Activated T-cell treated with anti-CD3 and anti-CD28 coated beads for 1 hour (primary cell): Measurements from ENCODE around the gene ACSF3.

ENCODE experiments used
- DNase-seq: peaks from one replicate; pipeline ENCODE4 v3.0.0-alpha.2; 2020; ENCODE audit warnings: low read depth

Gene ACSF3

GRCh38 chr16:89145406-89146161 is 51.9 kb downstream of the ACSF3 start:
- no peak for DNase-seq

- DNase-seq = no peak
Measured at GRCh38 chr16:89146211-89147005, 52.8 kb downstream of the ACSF3 start.

GRCh38 chr16:89147085-89147817 is 53.6 kb downstream of the ACSF3 start:
- no peak for DNase-seq

GRCh38 chr16:89149386-89149785 is 55.7 kb downstream of the ACSF3 start:
- no peak for DNase-seq

- no peak for DNase-seq
Measured at GRCh38 chr16:89150090-89150835, 56.6 kb downstream of the ACSF3 start.

- DNase-seq = no peak
Measured at GRCh38 chr16:89150981-89151380, 57.3 kb downstream of the ACSF3 start.

- no peak for DNase-seq
Measured at GRCh38 chr16:89152831-89153700, 59.4 kb downstream of the ACSF3 start.

GRCh38 chr16:89153848-89154271 is 60.2 kb downstream of the ACSF3 start:
- no peak for DNase-seq

- DNase-seq = no peak
Measured at GRCh38 chr16:89154390-89155183, 60.9 kb downstream of the ACSF3 start.

GRCh38 chr16:89155184-89155679 is 61.6 kb downstream of the ACSF3 start:
- no peak for DNase-seq

- no peak for DNase-seq
Measured at GRCh38 chr16:89155851-89156739, 62.4 kb downstream of the ACSF3 start.

GRCh38 chr16:89156740-89157645 is 63.3 kb downstream of the ACSF3 start:
- no peak for DNase-seq

GRCh38 chr16:89157778-89158177 is 64.1 kb downstream of the ACSF3 start:
- no peak for DNase-seq

GRCh38 chr16:89159066-89159849 is 65.6 kb downstream of the ACSF3 start:
- no peak for DNase-seq

- DNase-seq = no peak
Measured at GRCh38 chr16:89159850-89160354, 66.2 kb downstream of the ACSF3 start.

GRCh38 chr16:89160977-89161701 is 67.5 kb downstream of the ACSF3 start:
- no peak for DNase-seq
